ENCODE data around the gene KRT39.

DNA sequence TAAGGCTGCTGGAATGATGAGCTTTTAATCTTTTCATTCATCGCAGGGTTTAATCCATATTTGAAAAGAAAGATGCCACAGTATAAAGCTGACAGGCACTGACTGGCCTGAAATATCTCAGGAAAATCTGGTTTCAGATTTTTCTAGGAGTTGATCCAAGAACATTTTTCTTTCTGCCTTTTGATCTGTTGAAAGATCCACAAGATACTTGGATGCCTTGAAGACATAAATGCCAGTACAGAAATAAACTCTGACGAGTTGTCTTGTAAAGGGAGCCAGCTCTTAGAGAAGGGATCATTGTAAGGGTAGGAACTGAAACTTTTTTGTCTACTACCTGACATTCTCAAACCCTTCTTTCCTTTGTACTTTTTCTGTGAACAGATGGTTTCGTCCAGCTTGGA, 56.3 kb downstream of the KRT39 start:
- TF ChIP-seq, protein P1, sequence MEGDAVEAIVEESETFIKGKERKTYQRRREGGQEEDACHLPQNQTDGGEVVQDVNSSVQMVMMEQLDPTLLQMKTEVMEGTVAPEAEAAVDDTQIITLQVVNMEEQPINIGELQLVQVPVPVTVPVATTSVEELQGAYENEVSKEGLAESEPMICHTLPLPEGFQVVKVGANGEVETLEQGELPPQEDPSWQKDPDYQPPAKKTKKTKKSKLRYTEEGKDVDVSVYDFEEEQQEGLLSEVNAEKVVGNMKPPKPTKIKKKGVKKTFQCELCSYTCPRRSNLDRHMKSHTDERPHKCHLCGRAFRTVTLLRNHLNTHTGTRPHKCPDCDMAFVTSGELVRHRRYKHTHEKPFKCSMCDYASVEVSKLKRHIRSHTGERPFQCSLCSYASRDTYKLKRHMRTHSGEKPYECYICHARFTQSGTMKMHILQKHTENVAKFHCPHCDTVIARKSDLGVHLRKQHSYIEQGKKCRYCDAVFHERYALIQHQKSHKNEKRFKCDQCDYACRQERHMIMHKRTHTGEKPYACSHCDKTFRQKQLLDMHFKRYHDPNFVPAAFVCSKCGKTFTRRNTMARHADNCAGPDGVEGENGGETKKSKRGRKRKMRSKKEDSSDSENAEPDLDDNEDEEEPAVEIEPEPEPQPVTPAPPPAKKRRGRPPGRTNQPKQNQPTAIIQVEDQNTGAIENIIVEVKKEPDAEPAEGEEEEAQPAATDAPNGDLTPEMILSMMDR (IDR thresholded peaks at IDR 0.05; ENCODE audit: borderline replicate concordance, extremely low read depth, low read length, poor library complexity, severe bottlenecking): no peak
- no peak for TF ChIP-seq EZH2 (IDR thresholded peaks at IDR 0.05; ENCODE audit: borderline replicate concordance, low read depth, low read length, severe bottlenecking)

Data from DND-41 (cell line).